Activated T-helper 17 cell treated with anti-CD3 and anti-CD28 coated beads, Interleukin-2, amount 50 U/mL, for 72 hours (primary cell): Measurements from ENCODE around the gene KIF15. TPM values are rescaled to one million over a fixed set of nuclear protein-coding genes. Genes with fewer than 3 reads are reported as not detected.

Experiments used
- ATAC-seq: fragments of 150-1000 bp; cut with Tn5 transposase; replicated peaks from 2 replicates; pipeline ENCODE4 v1.10.0; 2021; ENCODE audit warnings: mild to moderate bottlenecking, moderate library complexity
- H3K27ac Mint-ChIP-seq: one replicate; pipeline ENCODE4 v1.8.0; 2022; ENCODE audit warnings: mixed read lengths
- H3K27me3 Mint-ChIP-seq: one replicate; pipeline ENCODE4 v1.8.0; 2022; ENCODE audit warnings: mixed read lengths
- H3K36me3 Mint-ChIP-seq: one replicate; pipeline ENCODE4 v1.8.0; 2022; ENCODE audit warnings: low read depth, mild to moderate bottlenecking, mixed read lengths
- H3K4me1 Mint-ChIP-seq: one replicate; pipeline ENCODE4 v1.8.0; 2022; ENCODE audit warnings: mixed read lengths
- H3K4me3 Mint-ChIP-seq: one replicate; pipeline ENCODE4 v1.8.0; 2022; ENCODE audit warnings: mild to moderate bottlenecking, mixed read lengths
- H3K9me3 Mint-ChIP-seq: one replicate; pipeline ENCODE4 v1.8.0; 2022; ENCODE audit warnings: mixed read lengths
- total RNA-seq, 2 donors: library from RNA; stranded (reverse); gene quantifications; one replicate each; pipeline ENCODE4 v1.2.3, GENCODE V29; 2022

Gene KIF15
- total RNA-seq, 2 donors from 2014 or later = 25.3 to 34.7 TPM

- H3K27ac Mint-ChIP-seq = no peak overlapping the region
- peaks cover 9% of the 10 kb centered on the region for H3K27me3 Mint-ChIP-seq
- no peaks in the 10 kb centered on the region for H3K36me3 Mint-ChIP-seq
- H3K4me3 Mint-ChIP-seq = no peak overlapping the region
- H3K4me1 Mint-ChIP-seq = no peaks in the 10 kb centered on the region
- no peak for ATAC-seq
- no peaks in the 10 kb centered on the region for H3K9me3 Mint-ChIP-seq
Observed at GRCh38 chr3:44880284-44880683, 118.7 kb downstream of the KIF15 start.

GRCh38 chr3:44883213-44883955 lies 121.8 kb downstream of the KIF15 start:
- no peak overlapping the region for H3K4me3 Mint-ChIP-seq
- H3K27ac Mint-ChIP-seq = no peak overlapping the region
- H3K36me3 Mint-ChIP-seq = no peaks in the 10 kb centered on the region
- no peaks in the 10 kb centered on the region for H3K9me3 Mint-ChIP-seq
- H3K4me1 Mint-ChIP-seq = no peaks in the 10 kb centered on the region
- no peak for ATAC-seq
- peaks cover 11% of the 10 kb centered on the region for H3K27me3 Mint-ChIP-seq

- no peaks in the 10 kb centered on the region for H3K36me3 Mint-ChIP-seq
- no peaks in the 10 kb centered on the region for H3K9me3 Mint-ChIP-seq
- H3K4me1 Mint-ChIP-seq = no peaks in the 10 kb centered on the region
- no peak for ATAC-seq
- H3K27ac Mint-ChIP-seq = no peak overlapping the region
- H3K4me3 Mint-ChIP-seq = no peak overlapping the region
- peaks cover 8% of the 10 kb centered on the region for H3K27me3 Mint-ChIP-seq
Observed at GRCh38 chr3:44883999-44884431, 122.4 kb downstream of the KIF15 start.

GRCh38 chr3:44885618-44886017 lies 124.0 kb downstream of the KIF15 start:
- peaks cover 8% of the 10 kb centered on the region for H3K27me3 Mint-ChIP-seq
- no peaks in the 10 kb centered on the region for H3K4me1 Mint-ChIP-seq
- no peaks in the 10 kb centered on the region for H3K36me3 Mint-ChIP-seq
- no peak overlapping the region for H3K4me3 Mint-ChIP-seq
- no peak for ATAC-seq
- no peak overlapping the region for H3K27ac Mint-ChIP-seq
- H3K9me3 Mint-ChIP-seq = no peaks in the 10 kb centered on the region

GRCh38 chr3:44886561-44886960 lies 125.0 kb downstream of the KIF15 start:
- no peak overlapping the region for H3K27ac Mint-ChIP-seq
- H3K36me3 Mint-ChIP-seq = no peaks in the 10 kb centered on the region
- H3K4me1 Mint-ChIP-seq = no peaks in the 10 kb centered on the region
- no peak overlapping the region for H3K4me3 Mint-ChIP-seq
- peaks cover 8% of the 10 kb centered on the region for H3K27me3 Mint-ChIP-seq
- no peaks in the 10 kb centered on the region for H3K9me3 Mint-ChIP-seq
- no peak for ATAC-seq

- H3K27ac Mint-ChIP-seq = no peak overlapping the region
- H3K4me1 Mint-ChIP-seq = no peaks in the 10 kb centered on the region
- no peak for ATAC-seq
- H3K9me3 Mint-ChIP-seq = no peaks in the 10 kb centered on the region
- no peaks in the 10 kb centered on the region for H3K36me3 Mint-ChIP-seq
- no peak overlapping the region for H3K4me3 Mint-ChIP-seq
- H3K27me3 Mint-ChIP-seq = peaks cover 8% of the 10 kb centered on the region
Observed at GRCh38 chr3:44887101-44887500, 125.5 kb downstream of the KIF15 start.

- ATAC-seq = no peak
- no peaks in the 10 kb centered on the region for H3K36me3 Mint-ChIP-seq
- H3K4me3 Mint-ChIP-seq = no peak overlapping the region
- no peaks in the 10 kb centered on the region for H3K9me3 Mint-ChIP-seq
- H3K27me3 Mint-ChIP-seq = peaks cover 4% of the 10 kb centered on the region
- H3K4me1 Mint-ChIP-seq = no peaks in the 10 kb centered on the region
- H3K27ac Mint-ChIP-seq = no peak overlapping the region
Observed at GRCh38 chr3:44890258-44890657, 128.7 kb downstream of the KIF15 start.

GRCh38 chr3:44890852-44891251 lies 129.3 kb downstream of the KIF15 start:
- H3K4me3 Mint-ChIP-seq = no peak overlapping the region
- no peaks in the 10 kb centered on the region for H3K4me1 Mint-ChIP-seq
- no peak overlapping the region for H3K27ac Mint-ChIP-seq
- no peak for ATAC-seq
- no peaks in the 10 kb centered on the region for H3K36me3 Mint-ChIP-seq
- H3K27me3 Mint-ChIP-seq = peaks cover under 1% of the 10 kb centered on the region
- no peaks in the 10 kb centered on the region for H3K9me3 Mint-ChIP-seq

GRCh38 chr3:44892689-44893088 lies 131.1 kb downstream of the KIF15 start:
- no peak overlapping the region for H3K4me3 Mint-ChIP-seq
- no peaks in the 10 kb centered on the region for H3K36me3 Mint-ChIP-seq
- H3K4me1 Mint-ChIP-seq = no peaks in the 10 kb centered on the region
- H3K27me3 Mint-ChIP-seq = no peaks in the 10 kb centered on the region
- H3K27ac Mint-ChIP-seq = no peak overlapping the region
- no peak for ATAC-seq
- no peaks in the 10 kb centered on the region for H3K9me3 Mint-ChIP-seq

GRCh38 chr3:44893097-44893496 lies 131.5 kb downstream of the KIF15 start:
- H3K9me3 Mint-ChIP-seq = no peaks in the 10 kb centered on the region
- H3K27me3 Mint-ChIP-seq = no peaks in the 10 kb centered on the region
- no peak overlapping the region for H3K27ac Mint-ChIP-seq
- ATAC-seq = no peak
- no peaks in the 10 kb centered on the region for H3K4me1 Mint-ChIP-seq
- no peak overlapping the region for H3K4me3 Mint-ChIP-seq
- no peaks in the 10 kb centered on the region for H3K36me3 Mint-ChIP-seq

- H3K4me3 Mint-ChIP-seq = no peak overlapping the region
- H3K9me3 Mint-ChIP-seq = no peaks in the 10 kb centered on the region
- no peak for ATAC-seq
- H3K27ac Mint-ChIP-seq = no peak overlapping the region
- no peaks in the 10 kb centered on the region for H3K36me3 Mint-ChIP-seq
- no peaks in the 10 kb centered on the region for H3K4me1 Mint-ChIP-seq
- peaks cover under 1% of the 10 kb centered on the region for H3K27me3 Mint-ChIP-seq
Observed at GRCh38 chr3:44894485-44894884, 132.9 kb downstream of the KIF15 start.

GRCh38 chr3:44896440-44896839 lies 134.8 kb downstream of the KIF15 start:
- Mint-ChIP-seq H3K27me3 (peaks cover 11% of the 10 kb centered on the region), H3K4me1 (no peaks in the 10 kb centered on the region), H3K36me3 (no peaks in the 10 kb centered on the region), H3K27ac (no peak overlapping the region), H3K9me3 (no peaks in the 10 kb centered on the region), H3K4me3 (no peak overlapping the region)
- ATAC-seq = no peak

- no peak overlapping the region for H3K4me3 Mint-ChIP-seq
- no peaks in the 10 kb centered on the region for H3K36me3 Mint-ChIP-seq
- H3K27ac Mint-ChIP-seq = no peak overlapping the region
- H3K4me1 Mint-ChIP-seq = no peaks in the 10 kb centered on the region
- no peaks in the 10 kb centered on the region for H3K9me3 Mint-ChIP-seq
- ATAC-seq = peak; percentile 28
- peaks cover 11% of the 10 kb centered on the region for H3K27me3 Mint-ChIP-seq
Observed at GRCh38 chr3:44899683-44900367, 138.2 kb downstream of the KIF15 start.

GRCh38 chr3:44902628-44903027 lies 141.0 kb downstream of the KIF15 start:
- no peak overlapping the region for H3K4me3 Mint-ChIP-seq
- no peaks in the 10 kb centered on the region for H3K36me3 Mint-ChIP-seq
- ATAC-seq = no peak
- peaks cover 14% of the 10 kb centered on the region for H3K27me3 Mint-ChIP-seq
- no peaks in the 10 kb centered on the region for H3K9me3 Mint-ChIP-seq
- H3K4me1 Mint-ChIP-seq = no peaks in the 10 kb centered on the region
- H3K27ac Mint-ChIP-seq = no peak overlapping the region
